ENCODE data around the gene CYP26A1. TPM values are rescaled to one million over a fixed set of nuclear protein-coding genes. Genes with fewer than 3 reads are reported as not detected.
"Not testable (repeated sequence)": the region's sequence is repeated elsewhere in the genome, so short reads cannot be mapped to it uniquely, and the experiment has no call there.

The CYP26A1 gene
- total RNA-seq, 1 donor from 2014 or later: 16.7 TPM

DNA sequence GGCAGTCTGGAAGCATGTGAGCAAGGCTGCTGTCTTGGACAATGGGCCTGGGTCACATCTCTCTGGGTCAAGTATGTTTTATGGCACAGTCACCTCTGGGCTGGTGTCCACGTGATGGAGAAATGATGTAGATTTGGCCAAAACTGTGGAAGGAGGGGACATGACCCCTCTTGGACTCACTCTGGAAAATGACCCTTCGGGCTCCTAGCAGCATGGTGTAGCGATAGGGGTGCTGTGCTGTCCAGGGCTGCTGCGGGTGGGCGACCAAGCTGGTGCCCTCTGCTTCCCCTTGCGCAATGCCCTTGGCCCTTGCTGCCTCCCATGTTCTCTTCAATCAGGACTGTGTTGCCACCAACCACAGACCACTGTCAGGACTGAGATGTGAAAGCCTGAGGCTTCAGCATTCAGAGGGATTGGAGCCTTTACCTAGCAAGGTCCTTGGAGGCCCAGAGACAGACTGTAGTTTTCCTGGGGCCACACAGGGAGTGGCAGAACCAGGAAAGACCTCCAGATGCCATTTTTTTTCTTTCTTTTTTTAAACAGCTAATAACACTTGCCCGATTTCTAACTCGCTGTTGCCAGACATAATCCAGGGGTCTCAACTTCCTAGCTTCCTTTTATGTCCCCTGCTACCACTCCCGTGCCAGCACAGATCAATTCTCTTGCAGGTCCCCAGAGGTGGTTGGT, 6.1 kb downstream of the CYP26A1 start:
- no peak for DNase-seq (ENCODE audit: low spot score in 2 of 2)
- FAIRE-seq: no peak

DNA sequence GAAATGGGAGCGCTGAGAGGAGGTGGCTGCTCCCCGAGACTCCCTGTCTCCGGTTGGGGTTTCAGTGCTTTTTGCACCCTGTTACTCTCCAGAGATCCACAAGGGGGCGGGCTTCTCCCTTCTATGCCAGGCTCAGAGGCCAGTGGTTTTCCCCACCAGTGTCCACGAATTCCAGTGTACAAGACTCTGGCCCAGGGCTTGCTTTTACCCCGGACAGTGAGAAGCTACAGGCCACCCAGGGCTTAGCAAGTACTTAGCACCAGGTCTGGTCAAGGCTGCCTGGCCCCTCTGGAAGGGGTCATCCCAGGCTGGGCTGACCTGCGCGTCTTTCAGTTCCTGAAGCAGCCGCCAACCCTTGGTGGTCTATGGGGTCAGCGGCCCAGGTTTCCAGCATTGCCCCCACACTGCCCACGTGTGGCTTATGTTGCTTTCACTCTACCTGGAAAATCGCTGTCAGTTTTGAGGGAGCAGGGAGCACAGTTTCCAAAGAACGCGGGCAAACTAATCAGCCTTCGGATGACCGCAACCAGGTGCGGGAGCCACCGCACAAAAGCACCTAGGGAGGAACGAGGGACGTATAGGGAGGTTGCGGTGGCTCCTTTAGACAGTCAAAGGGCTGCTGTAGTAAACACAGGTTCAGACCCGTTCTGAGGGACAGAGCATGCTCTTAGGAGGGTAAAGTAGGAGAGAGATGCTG, 6.8 kb downstream of the CYP26A1 start:
- peak in 1 of 2 donors; percentile 82 for DNase-seq (ENCODE audit: low spot score in 2 of 2)
- no peak for FAIRE-seq

DNA sequence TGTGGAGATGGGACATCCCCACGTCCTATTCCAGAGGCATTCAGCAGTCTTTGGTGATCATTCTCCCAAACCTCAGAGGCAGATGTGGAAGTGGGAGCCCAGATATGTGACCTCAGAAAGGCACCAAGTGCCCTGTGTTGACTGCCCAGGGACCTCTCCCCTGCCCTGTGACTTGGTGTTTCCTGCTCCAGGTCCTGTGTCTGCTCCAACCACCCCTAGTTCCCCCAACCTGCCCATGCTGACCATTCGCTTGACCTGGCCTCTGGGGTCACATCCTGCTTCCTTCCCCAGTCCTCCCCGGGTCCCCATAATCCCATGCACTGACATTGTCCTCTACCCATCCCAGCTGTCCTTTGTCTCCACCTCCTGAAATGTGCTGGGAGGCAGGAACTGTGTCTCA, 7.6 kb downstream of the CYP26A1 start:
- DNase-seq (ENCODE audit: low spot score in 2 of 2) (no peak), FAIRE-seq (no peak)

- DNase-seq (ENCODE audit: low spot score in 2 of 2) (no peak), FAIRE-seq (no peak)
Observed at GRCh38 chr10:93081834-93082233, 8.1 kb downstream of the CYP26A1 start.

GRCh38 chr10:93083743-93084539, 10.2 kb downstream of the CYP26A1 start:
- no peak for FAIRE-seq
- DNase-seq (ENCODE audit: low spot score in 2 of 2): no peak

- no peak for DNase-seq (ENCODE audit: low spot score in 2 of 2)
- FAIRE-seq: no peak
Observed at GRCh38 chr10:93085272-93085859, 11.7 kb downstream of the CYP26A1 start.

- DNase-seq (ENCODE audit: low spot score in 2 of 2): no peak
- FAIRE-seq: no peak
Observed at GRCh38 chr10:93086289-93086688, 12.6 kb downstream of the CYP26A1 start.

GRCh38 chr10:93087846-93088245, 14.2 kb downstream of the CYP26A1 start:
- FAIRE-seq (no peak), DNase-seq (ENCODE audit: low spot score in 2 of 2) (no peak)

- DNase-seq (ENCODE audit: low spot score in 2 of 2) (no peak), FAIRE-seq (no peak)
Observed at GRCh38 chr10:93088466-93088865, 14.8 kb downstream of the CYP26A1 start.

DNA sequence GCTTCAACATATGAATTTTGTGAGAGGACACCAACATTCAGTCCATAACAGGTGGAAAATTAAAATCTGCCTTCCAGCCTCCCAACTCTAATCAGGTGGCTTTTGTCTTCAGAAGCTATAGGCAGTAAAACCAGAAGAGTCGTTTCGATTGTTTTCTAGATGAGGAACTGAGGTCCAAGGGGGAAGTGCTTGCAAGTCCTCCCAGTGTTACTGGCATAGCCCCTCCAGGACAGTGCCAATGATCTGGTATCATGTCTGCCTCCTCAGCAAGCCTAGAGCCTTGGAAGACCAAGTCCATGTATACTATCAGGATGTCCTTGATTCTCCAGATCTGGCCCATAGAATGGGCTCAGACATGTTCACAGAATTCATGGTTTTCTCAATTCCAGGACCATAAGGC, 16.9 kb downstream of the CYP26A1 start:
- FAIRE-seq: no peak
- no peak for DNase-seq (ENCODE audit: low spot score in 2 of 2)

GRCh38 chr10:93091960-93092359, 18.3 kb downstream of the CYP26A1 start:
- DNase-seq (ENCODE audit: low spot score in 2 of 2) (no peak), FAIRE-seq (peak; percentile 37)

GRCh38 chr10:93095225-93095624, 21.5 kb downstream of the CYP26A1 start:
- FAIRE-seq (no peak), DNase-seq (ENCODE audit: low spot score in 2 of 2) (no peak)

DNA sequence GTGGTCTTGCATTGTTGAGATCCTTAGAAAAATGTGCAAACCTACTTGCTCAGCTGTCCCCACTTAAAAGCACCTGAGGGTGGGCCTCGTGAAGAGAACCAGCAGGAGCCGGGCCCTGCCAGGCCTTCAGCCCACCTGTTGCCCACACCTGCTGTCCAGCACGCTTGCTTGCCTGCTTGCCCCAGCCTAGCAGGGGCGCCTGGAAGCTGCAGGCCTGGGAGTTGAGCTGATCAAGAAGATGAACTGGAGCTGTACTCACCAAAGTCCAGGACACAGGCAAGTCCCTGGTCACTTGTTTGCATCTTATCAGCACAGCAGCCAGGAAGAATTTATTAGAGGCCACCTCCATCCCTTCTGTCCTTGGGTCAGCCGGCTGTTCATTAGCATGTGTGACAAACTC, 23.2 kb downstream of the CYP26A1 start:
- FAIRE-seq: no peak
- no peak for DNase-seq (ENCODE audit: low spot score in 2 of 2)

GRCh38 chr10:93097386-93097785, 23.7 kb downstream of the CYP26A1 start:
- FAIRE-seq: no peak
- DNase-seq (ENCODE audit: low spot score in 2 of 2): no peak

DNA sequence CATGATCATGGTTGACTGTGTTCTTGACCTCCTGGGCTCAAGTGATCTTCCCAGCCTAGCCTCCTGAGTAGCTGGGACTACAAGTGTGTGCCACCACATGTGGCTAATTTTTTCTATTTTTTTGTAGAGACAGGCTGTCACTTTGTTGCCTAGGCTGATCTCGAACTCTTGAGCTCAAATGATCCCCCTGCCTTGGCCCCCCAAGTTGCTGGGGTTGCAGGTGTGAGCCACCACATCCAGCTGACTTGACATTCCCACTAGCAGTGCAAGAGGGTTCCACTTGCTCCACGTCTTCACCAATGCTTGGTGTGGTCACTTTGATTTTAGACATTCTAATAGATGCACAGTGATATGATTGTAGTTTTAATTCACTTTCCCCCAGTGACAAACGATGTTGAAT, 25.1 kb downstream of the CYP26A1 start:
- FAIRE-seq (no peak), DNase-seq (ENCODE audit: low spot score in 2 of 2) (no peak)

GRCh38 chr10:93099670-93100069, 26.0 kb downstream of the CYP26A1 start:
- FAIRE-seq (no peak), DNase-seq (ENCODE audit: low spot score in 2 of 2) (no peak)

DNA sequence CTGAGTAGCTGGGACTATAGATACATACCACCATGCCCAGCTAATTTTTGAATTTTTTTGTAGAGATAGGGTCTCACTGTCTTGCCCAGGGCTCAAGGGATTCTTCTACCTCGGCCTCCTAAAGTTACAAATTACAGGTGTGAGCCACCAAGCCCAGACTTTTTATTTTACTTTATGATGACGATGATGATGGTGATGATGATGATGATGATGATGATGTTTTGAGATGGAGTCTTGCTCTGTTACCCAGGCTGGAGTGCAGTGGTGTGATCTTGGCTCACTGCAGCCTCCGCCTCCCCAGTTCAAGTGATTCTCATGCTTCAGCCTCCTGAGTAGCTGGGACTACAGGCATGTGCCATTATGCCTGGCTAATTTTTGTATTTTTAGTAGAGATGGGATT, 27.5 kb downstream of the CYP26A1 start:
- not testable (repeated sequence) for FAIRE-seq; DNase-seq (ENCODE audit: low spot score in 2 of 2)

DNA sequence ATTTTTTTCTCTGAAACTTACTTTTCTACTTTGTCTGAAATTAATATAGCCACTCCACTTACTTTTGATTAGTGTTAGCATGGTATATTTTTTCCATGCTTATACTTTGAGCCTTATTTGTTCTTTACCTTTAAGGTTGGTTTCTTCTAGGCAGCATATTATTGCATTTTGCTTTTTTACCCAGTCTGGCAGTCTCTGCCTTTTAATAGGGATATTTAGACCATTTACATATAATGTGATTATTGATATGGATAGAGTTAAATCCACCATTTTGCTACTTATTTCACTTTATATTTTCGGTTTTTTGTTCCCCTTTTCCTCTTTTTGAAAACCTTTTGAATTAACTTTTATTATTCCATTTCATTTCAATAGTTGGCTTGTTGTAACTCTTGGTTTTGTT, 30.3 kb downstream of the CYP26A1 start:
- FAIRE-seq: no peak
- DNase-seq (ENCODE audit: low spot score in 2 of 2): no peak

- FAIRE-seq: no peak
- DNase-seq (ENCODE audit: low spot score in 2 of 2): no peak
Observed at GRCh38 chr10:93106631-93107072, 33.0 kb downstream of the CYP26A1 start.

GRCh38 chr10:93110472-93111146, 36.9 kb downstream of the CYP26A1 start:
- no peak for FAIRE-seq
- no peak for DNase-seq (ENCODE audit: low spot score in 2 of 2)
